LNCAP (cell line): ENCODE results near the gene ETFA.

Experiments
- TF ChIP-seq, protein P1 (sequence below): fragments of 450-650 bp; IDR thresholded peaks from 2 replicates; pipeline ENCODE4 v1.5.1; 2017; ENCODE audit warnings: mild to moderate bottlenecking

Gene ETFA

DNA sequence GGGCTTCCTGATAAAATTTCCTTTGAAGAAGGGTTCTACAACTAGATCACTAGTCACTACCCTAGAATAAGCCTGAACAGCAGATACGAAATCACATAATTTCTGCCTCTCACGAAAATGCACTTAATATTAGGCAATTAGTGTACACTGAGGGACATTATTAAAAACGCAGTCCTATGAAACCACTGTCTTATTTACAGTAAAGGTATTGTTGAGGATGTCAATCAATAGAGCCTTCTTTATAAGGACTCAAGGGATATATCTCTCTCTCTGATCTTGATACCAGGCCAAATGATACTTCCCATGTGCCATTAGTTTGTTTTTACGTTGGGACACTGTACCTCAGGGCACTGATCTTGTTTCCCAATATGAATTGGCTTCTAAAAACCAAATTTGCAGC, 59.6 kb downstream of the ETFA start:
- TF ChIP-seq, protein P1, sequence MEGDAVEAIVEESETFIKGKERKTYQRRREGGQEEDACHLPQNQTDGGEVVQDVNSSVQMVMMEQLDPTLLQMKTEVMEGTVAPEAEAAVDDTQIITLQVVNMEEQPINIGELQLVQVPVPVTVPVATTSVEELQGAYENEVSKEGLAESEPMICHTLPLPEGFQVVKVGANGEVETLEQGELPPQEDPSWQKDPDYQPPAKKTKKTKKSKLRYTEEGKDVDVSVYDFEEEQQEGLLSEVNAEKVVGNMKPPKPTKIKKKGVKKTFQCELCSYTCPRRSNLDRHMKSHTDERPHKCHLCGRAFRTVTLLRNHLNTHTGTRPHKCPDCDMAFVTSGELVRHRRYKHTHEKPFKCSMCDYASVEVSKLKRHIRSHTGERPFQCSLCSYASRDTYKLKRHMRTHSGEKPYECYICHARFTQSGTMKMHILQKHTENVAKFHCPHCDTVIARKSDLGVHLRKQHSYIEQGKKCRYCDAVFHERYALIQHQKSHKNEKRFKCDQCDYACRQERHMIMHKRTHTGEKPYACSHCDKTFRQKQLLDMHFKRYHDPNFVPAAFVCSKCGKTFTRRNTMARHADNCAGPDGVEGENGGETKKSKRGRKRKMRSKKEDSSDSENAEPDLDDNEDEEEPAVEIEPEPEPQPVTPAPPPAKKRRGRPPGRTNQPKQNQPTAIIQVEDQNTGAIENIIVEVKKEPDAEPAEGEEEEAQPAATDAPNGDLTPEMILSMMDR: no peak

- TF ChIP-seq, protein P1: no peak
These were observed 66.1 kb downstream of the ETFA start for GRCh38 chr15:76245072-76245610.

GRCh38 chr15:76239786-76240185, 71.5 kb downstream of the ETFA start:
- TF ChIP-seq, protein P1: no peak

- TF ChIP-seq, protein P1: no peak
These were observed 74.9 kb downstream of the ETFA start for GRCh38 chr15:76236350-76236749.

DNA sequence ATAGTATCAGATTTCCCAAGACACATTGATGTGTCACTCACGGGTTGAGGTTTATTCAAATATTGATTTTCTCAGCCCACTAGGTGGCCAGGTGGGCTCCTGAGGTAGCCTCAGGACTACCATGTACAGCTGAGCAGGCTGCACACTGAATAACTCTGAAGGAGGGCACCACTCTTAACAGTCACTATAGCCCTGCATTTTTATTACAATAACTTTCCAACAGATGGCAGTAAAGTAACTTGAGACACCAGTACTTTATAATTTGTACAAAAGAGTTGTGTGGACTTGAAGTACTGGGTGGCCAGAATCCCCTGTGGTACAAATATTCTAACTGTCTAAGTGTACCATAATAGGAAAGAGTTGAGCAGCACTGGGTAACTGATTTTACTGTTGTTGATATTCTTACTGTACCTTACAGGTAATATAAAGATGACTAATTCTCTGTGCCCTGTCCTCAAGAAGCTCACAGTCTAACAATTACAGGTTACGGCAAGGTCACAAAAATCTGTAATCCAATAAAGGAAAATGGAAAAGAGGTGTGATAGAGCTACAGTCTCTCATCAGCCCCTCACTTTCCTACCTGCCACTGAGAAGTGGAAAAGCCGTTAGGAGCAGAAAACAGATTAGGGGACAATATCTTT, 76.0 kb downstream of the ETFA start:
- TF ChIP-seq, protein P1: peak; percentile 63

DNA sequence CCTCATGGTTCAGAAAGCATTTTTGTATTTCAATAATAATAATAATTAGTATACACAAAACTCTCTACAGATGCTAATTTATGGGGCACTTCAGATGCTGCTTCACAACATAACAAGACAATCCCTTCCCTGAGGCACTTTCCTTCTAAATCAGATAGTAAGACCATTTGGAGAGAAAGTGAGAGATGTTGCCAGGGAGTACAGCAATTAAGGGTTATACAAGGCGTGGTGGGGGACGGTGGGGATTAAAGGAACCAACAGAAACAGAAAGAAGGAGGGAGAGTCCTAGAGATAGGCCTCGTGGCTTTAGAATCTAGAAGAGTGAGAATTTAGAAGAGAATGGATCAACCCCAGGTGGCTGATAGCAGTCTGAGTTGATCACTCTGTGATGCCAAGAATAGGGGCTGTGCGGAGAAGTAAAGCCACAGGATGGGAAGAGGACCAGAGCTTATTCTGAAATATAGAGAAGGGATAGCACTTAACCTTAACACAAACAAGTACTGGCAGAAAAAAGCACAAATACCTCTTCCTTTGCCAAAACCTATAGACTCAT, 76.9 kb downstream of the ETFA start:
- TF ChIP-seq, protein P1: no peak

GRCh38 chr15:76233921-76234320, 77.3 kb downstream of the ETFA start:
- TF ChIP-seq, protein P1: no peak
